Astrocyte (in vitro differentiated cells and primary cell): Measurements from ENCODE around the gene LRRC27. TPM values are rescaled to one million over a fixed set of nuclear protein-coding genes. Genes with fewer than 3 reads are reported as not detected.

Source experiments
- DNase-seq: peaks from one replicate; pipeline ENCODE4 v3.0.0-alpha.2; 2010; ENCODE audit warnings: low read depth
- FAIRE-seq: peaks from 2 replicates; lab custom pipeline; 2011; peaks lifted over from hg19 to GRCh38; lab: Jason Lieb, UNC
- H2AFZ ChIP-seq: 2 replicates; pipeline ENCODE4 v1.6.0; 2012; ENCODE audit warnings: low read depth, low read length, inconsistent platforms
- H3K27ac ChIP-seq: 2 replicates; pipeline ENCODE4 v1.5.1; 2011; ENCODE audit warnings: low read depth, low read length, inconsistent platforms
- H3K27me3 ChIP-seq: 2 replicates; pipeline ENCODE4 v1.6.0; 2011; ENCODE audit warnings: low read length, inconsistent platforms; ENCODE audit not compliant: insufficient read depth
- H3K36me3 ChIP-seq: 2 replicates; pipeline ENCODE4 v1.5.1; 2011; ENCODE audit warnings: low read length, inconsistent platforms; ENCODE audit not compliant: insufficient read depth
- H3K4me1 ChIP-seq: 2 replicates; pipeline ENCODE4 v1.5.1; 2011; ENCODE audit warnings: low read length, inconsistent platforms; ENCODE audit not compliant: insufficient read depth
- H3K4me2 ChIP-seq: 2 replicates; pipeline ENCODE4 v1.6.0; 2012; ENCODE audit warnings: low read length, inconsistent platforms
- H3K4me3 ChIP-seq: 2 replicates; pipeline ENCODE4 v1.5.1; 2011; ENCODE audit warnings: low read depth, mild to moderate bottlenecking, low read length, inconsistent platforms; ENCODE audit not compliant: insufficient read depth
- H3K79me2 ChIP-seq: 2 replicates; pipeline ENCODE4 v1.6.0; 2012; ENCODE audit warnings: mild to moderate bottlenecking, low read length, inconsistent platforms; ENCODE audit not compliant: insufficient read depth
- H3K9ac ChIP-seq: 2 replicates; pipeline ENCODE4 v1.6.0; 2012; ENCODE audit warnings: mild to moderate bottlenecking, low read length, inconsistent platforms
- H3K9me3 ChIP-seq: 2 replicates; pipeline ENCODE4 v1.5.1; 2012; ENCODE audit warnings: low read depth, mild to moderate bottlenecking, low read length, inconsistent platforms; ENCODE audit not compliant: insufficient read depth
- H4K20me1 ChIP-seq: 2 replicates; pipeline ENCODE4 v1.6.0; 2012; ENCODE audit warnings: low read length, inconsistent platforms; ENCODE audit not compliant: insufficient read depth
- H3K27ac Mint-ChIP-seq: one replicate; pipeline ENCODE4 v1.8.0; 2021; ENCODE audit warnings: mild to moderate bottlenecking, mixed read lengths; ENCODE audit not compliant: unreplicated experiment
- H3K27me3 Mint-ChIP-seq: one replicate; pipeline ENCODE4 v1.8.0; 2021; ENCODE audit warnings: low read depth, mixed read lengths; ENCODE audit not compliant: unreplicated experiment
- H3K36me3 Mint-ChIP-seq: one replicate; pipeline ENCODE4 v1.8.0; 2021; ENCODE audit warnings: low read depth, mixed read lengths; ENCODE audit not compliant: unreplicated experiment
- H3K4me1 Mint-ChIP-seq: one replicate; pipeline ENCODE4 v1.8.0; 2021; ENCODE audit warnings: low read depth, mixed read lengths; ENCODE audit not compliant: unreplicated experiment
- H3K4me3 Mint-ChIP-seq: one replicate; pipeline ENCODE4 v1.8.0; 2021; ENCODE audit warnings: mild to moderate bottlenecking, moderate library complexity, mixed read lengths; ENCODE audit not compliant: unreplicated experiment
- H3K9me3 Mint-ChIP-seq: one replicate; pipeline ENCODE4 v1.8.0; 2021; ENCODE audit warnings: mild to moderate bottlenecking, mixed read lengths; ENCODE audit not compliant: unreplicated experiment
- EZH2 ChIP-seq: IDR thresholded peaks from 2 replicates; pipeline ENCODE4 v1.6.1; 2012; ENCODE audit warnings: mild to moderate bottlenecking, low read length, inconsistent platforms; ENCODE audit not compliant: insufficient read depth
- total RNA-seq: library from RNA; stranded (reverse); gene quantifications from 2 replicates; pipeline ENCODE4 v1.2.1, GENCODE V29; 2021
- TF ChIP-seq, protein P1 (sequence below): IDR thresholded peaks from 2 replicates; pipeline ENCODE4 v1.5.1; 2011; ENCODE audit warnings: low read depth, mild to moderate bottlenecking, inconsistent platforms, low read length, moderate library complexity; ENCODE audit not compliant: insufficient read depth

Gene LRRC27
- total RNA-seq, 1 donor from 2014 or later = 8.0 TPM

DNA sequence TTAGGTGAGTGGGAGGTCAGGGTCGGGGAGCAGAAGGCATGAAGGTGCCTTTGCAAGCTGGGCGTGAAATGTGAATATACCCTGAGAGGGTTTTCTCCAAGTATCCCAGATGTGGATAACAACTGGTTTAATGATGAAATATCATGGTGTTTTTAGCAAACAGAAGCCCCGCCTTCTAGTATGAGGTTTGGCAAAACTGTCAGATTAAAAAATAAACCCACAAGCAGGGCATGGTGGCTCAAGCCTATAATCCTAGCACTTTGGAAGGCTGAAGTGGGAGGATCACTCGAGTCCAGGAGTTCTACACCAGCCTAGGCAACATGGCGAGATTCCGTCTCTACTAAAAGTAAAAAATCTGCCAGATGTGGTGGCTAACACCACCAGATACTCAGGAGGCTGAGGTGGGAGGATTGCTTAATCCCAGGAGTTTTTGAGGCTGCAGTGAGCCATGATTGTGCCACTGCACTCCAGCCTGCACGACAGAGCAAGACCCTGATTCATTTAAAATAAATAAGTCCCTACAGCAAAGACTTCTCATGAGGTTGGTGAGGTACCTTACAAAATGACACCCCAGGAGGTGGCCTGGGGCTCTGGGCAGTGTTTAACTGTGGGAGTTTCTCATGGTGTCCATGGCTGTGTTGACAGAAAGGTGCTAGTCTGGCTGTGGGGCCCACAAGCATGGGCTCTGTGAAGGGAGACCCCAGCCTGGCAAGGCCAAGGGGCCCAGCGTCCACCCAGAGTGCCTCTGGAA lies 58.4 kb downstream of the LRRC27 start:
- Mint-ChIP-seq H3K36me3 (peaks cover 3% of the 10 kb centered on the region), H3K27me3 (peaks cover 14% of the 10 kb centered on the region)
- FAIRE-seq = no peak

DNA sequence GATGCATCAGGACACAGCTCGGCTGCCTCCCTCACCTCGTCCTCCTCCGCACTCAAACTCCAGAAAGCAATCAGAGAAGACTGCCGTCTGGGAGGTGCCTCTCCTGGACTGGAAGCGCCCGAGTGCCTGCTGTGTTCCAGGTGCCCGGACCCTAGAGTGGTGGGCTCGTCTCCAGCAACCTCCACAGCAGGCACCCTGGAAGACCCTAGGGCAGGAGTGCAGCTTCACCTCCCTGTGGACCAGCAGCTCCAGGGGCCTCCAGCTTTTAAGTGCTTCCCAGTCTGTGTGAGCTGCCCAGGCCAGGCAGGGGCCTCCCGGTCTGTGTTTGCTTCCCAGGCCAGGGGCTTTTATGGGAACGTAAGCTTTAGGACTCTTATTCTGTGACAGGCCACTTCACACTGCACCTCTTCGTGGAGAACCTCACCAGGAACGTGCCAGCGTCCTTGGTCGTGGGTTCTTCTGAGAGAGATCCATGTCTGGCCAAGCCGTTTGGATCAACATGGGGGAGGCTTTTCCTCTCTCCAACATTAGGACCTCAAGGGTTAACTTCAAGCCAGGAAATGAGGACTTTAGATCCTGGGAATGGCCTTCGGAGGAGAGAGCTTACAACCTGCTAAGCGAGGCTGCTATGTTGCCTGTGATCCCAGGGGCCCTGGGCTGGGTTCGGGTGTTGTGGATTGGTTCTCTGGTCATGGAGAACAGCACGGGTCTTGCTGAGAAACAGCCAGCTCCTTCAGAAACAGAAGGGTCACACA lies 59.1 kb downstream of the LRRC27 start:
- Histone ChIP-seq H4K20me1 (no peaks in the 10 kb centered on the region), H3K27me3 (no peaks in the 10 kb centered on the region), H2AFZ (no peak overlapping the region), H3K9me3 (no peaks in the 10 kb centered on the region), H3K4me3 (no peak overlapping the region), H3K9ac (no peak overlapping the region), H3K4me2 (no peak overlapping the region), H3K27ac (no peak overlapping the region), H3K4me1 (peaks cover 8% of the 10 kb centered on the region), H3K79me2 (no peaks in the 10 kb centered on the region), H3K36me3 (no peaks in the 10 kb centered on the region)
- DNase-seq = no peak
- peaks cover 4% of the 10 kb centered on the region for H3K4me1 Mint-ChIP-seq
- FAIRE-seq = no peak
- no peak overlapping the region for H3K4me3 Mint-ChIP-seq
- peaks cover 14% of the 10 kb centered on the region for H3K27me3 Mint-ChIP-seq
- TF ChIP-seq, protein P1, sequence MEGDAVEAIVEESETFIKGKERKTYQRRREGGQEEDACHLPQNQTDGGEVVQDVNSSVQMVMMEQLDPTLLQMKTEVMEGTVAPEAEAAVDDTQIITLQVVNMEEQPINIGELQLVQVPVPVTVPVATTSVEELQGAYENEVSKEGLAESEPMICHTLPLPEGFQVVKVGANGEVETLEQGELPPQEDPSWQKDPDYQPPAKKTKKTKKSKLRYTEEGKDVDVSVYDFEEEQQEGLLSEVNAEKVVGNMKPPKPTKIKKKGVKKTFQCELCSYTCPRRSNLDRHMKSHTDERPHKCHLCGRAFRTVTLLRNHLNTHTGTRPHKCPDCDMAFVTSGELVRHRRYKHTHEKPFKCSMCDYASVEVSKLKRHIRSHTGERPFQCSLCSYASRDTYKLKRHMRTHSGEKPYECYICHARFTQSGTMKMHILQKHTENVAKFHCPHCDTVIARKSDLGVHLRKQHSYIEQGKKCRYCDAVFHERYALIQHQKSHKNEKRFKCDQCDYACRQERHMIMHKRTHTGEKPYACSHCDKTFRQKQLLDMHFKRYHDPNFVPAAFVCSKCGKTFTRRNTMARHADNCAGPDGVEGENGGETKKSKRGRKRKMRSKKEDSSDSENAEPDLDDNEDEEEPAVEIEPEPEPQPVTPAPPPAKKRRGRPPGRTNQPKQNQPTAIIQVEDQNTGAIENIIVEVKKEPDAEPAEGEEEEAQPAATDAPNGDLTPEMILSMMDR = no peak
- no peak for TF ChIP-seq EZH2
- peaks cover 3% of the 10 kb centered on the region for H3K36me3 Mint-ChIP-seq
- H3K9me3 Mint-ChIP-seq = no peaks in the 10 kb centered on the region
- H3K27ac Mint-ChIP-seq = no peak overlapping the region

More for the DNA sequence above, 58.4 kb downstream of the LRRC27 start:
- Histone ChIP-seq H2AFZ (no peak overlapping the region), H3K36me3 (no peaks in the 10 kb centered on the region), H3K4me1 (peaks cover under 1% of the 10 kb centered on the region), H3K27me3 (no peaks in the 10 kb centered on the region), H3K27ac (no peak overlapping the region), H3K9ac (no peak overlapping the region), H3K79me2 (no peaks in the 10 kb centered on the region), H3K9me3 (no peaks in the 10 kb centered on the region), H3K4me2 (no peak overlapping the region), H4K20me1 (no peaks in the 10 kb centered on the region), H3K4me3 (no peak overlapping the region)
- Mint-ChIP-seq H3K4me1 (peaks cover 4% of the 10 kb centered on the region), H3K4me3 (no peak overlapping the region), H3K9me3 (no peaks in the 10 kb centered on the region), H3K27ac (no peak overlapping the region)
- no peak for DNase-seq
- TF ChIP-seq EZH2 = no peak
- TF ChIP-seq, protein P1 = no peak
